ENCODE results near the gene KRT16.
A peak's percentile ranks its signal among the peaks of the same experiment; 100 is the strongest.
"Not testable (repeated sequence)": the region's sequence is repeated elsewhere in the genome, so short reads cannot be mapped to it uniquely, and the experiment has no call there.

Gene KRT16

GRCh38 chr17:41647940-41648410 lies 35.4 kb upstream of the KRT16 start:
- peak; percentile 84 to 94 for DNase-seq (ENCODE audit: low read depth in 2 of 2)

- no peak for DNase-seq (ENCODE audit: low read depth in 2 of 2)
Observed at GRCh38 chr17:41647038-41647813, 34.7 kb upstream of the KRT16 start.

DNA sequence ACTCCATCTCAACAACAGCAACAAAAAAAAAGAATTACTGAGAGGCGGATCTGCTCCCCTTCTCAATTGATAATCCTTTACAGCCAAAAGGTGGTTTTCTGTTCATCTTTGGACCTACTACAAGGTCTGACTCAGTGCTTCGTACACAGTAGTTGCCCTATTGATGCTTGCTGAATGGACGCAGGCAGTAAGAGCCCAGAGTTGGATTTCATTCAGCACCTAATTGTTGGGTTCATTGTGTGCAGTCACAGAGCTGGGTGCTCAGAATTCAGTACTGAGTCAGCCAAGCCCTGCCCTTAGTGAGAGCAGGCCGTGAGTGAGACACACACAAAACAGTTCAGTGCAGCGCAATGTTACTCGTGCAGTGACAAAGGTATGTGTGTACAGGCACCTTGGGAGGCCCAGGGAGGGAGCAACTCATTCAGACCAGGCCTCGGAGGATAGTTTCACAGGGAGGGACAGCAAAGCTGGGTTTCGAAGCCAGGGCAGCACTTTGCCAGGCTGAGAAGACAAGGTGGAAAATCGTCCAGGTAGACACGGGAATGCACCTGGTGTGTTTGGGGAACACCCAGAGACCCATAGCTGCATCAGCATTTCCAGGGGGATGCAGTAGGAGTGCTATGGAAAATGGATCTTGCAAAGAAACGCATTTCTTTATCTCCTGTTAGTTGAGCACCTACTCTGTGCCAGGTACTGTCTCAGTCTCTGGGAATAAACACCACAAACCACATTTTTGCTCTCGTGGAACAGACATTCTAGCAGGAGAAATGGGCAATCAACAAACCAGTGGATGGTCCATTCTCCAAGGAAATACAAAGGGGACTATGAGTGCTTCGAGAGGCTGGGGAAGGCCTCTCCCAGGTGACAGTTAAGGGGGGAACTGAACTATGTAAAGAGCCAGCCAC lies 29.9 kb upstream of the KRT16 start:
- DNase-seq (ENCODE audit: low read depth in 2 of 2): no peak

GRCh38 chr17:41640596-41640995 lies 28.0 kb upstream of the KRT16 start:
- DNase-seq (ENCODE audit: low read depth in 2 of 2): not testable (repeated sequence)

GRCh38 chr17:41639492-41640473 lies 27.2 kb upstream of the KRT16 start:
- no peak for DNase-seq (ENCODE audit: low read depth in 2 of 2)

GRCh38 chr17:41638941-41639340 lies 26.4 kb upstream of the KRT16 start:
- no peak for DNase-seq (ENCODE audit: low read depth in 2 of 2)

DNA sequence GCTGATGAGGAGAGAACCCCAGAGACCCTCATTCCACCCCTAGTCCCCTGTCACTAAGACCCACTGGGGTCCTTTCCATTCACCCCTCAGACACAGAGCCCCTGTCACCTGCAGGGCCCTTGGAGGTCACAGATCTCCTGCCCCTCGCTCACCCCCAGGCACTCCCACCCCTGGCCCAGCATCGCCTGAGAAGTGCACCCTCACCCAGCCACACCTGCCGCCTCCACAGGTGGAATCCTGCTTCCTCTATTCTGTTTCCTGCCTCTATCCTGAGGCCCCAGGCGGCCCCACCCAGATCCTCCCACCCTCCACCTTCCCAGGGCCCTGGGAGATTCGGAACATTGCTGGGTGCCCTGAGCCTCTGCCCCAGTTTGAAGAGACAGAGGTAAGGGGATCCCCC lies 25.6 kb upstream of the KRT16 start:
- no peak for DNase-seq (ENCODE audit: low read depth in 2 of 2)

GRCh38 chr17:41636652-41637051 lies 24.1 kb upstream of the KRT16 start:
- no peak for DNase-seq (ENCODE audit: low read depth in 2 of 2)

- no peak for DNase-seq (ENCODE audit: low read depth in 2 of 2)
Observed at GRCh38 chr17:41635121-41636097, 22.8 kb upstream of the KRT16 start.

DNA sequence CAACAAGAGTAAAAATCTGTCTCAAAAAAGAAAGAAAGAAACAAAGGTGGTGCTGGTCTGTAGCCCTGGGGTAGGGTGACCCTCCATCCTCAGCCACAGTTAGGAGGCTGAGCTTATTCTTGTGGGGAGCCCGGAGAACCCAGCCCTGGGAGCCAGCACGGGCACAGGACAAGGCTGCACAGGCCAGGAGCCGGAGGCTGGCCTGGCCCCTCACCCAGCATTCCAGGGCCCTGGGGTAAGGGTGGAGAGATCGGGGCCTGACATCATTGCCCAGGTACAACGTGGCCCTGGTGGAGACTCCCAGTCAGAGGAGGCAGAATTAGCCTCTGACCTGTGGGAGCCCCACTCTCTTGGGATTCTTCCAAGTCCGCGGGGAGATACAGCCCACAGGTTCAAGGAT lies 22.1 kb upstream of the KRT16 start:
- no peak for DNase-seq (ENCODE audit: low read depth in 2 of 2)

GRCh38 chr17:41633556-41634199 lies 21.1 kb upstream of the KRT16 start:
- DNase-seq (ENCODE audit: low read depth in 2 of 2): no peak

GRCh38 chr17:41632482-41633105 lies 20.0 kb upstream of the KRT16 start:
- no peak for DNase-seq (ENCODE audit: low read depth in 2 of 2)

DNA sequence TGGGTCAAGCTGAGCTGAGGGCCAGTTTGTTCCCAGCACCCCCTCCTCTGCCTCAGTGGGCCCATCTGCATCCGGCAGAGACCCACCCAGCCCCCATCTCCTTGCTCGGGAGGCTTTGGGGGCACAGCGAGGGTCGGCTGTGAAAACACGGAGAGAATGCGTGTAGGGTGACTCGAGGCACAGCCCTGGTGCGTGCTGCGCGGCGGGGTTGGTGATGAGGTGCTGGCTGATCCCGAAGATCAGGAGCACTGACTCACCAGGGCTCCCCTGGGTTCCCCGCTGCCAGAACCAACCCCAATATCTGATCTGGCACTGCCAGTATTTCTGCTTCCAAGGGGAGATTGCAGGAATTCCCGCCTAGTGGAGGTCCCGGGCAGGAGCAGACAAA lies 19.3 kb upstream of the KRT16 start:
- no peak for DNase-seq (ENCODE audit: low read depth in 2 of 2)

DNA sequence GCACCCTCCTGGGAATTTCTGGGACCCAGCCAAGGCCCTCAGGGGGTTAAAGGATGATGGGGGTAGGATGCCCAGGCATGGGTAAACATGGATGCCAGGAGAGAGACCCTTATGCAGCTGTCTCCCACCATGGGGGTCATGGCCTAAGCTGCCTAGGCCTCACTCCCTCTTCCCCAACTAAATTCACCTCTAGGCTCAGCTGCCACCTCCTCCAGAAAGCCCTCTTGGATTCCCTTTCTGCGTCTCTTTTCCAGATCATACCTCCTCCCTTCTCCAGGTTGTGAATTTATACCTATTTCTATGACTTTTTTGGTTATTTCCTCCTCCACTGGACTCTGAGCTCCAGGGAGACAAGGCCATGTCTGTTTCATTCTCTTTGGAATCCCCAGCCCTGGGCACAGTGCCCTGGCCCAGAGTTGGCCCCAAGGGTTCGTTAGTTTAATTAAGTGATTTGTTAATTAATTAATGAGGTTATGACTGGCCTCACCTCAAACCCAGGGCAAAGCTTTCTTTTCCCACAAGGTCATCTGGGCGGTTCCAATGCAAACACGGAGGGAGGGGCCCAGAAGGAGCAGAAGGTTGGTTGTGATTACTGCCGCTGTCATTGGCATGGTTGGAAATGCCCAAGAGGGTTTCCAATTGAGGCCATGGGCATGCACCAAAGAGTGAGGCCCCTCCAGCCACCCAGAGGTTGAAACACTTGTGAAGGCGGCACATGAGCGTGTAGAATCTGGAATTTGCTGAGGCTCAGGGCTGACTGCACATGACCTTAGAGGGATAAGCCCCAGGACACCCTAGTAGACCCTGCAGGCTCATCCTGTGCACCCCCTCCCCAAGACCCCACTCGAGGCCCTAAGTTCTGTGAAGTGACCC lies 18.7 kb upstream of the KRT16 start:
- DNase-seq (ENCODE audit: low read depth in 2 of 2): no peak

GRCh38 chr17:41629826-41630670 lies 17.5 kb upstream of the KRT16 start:
- DNase-seq (ENCODE audit: low read depth in 2 of 2): no peak

DNA sequence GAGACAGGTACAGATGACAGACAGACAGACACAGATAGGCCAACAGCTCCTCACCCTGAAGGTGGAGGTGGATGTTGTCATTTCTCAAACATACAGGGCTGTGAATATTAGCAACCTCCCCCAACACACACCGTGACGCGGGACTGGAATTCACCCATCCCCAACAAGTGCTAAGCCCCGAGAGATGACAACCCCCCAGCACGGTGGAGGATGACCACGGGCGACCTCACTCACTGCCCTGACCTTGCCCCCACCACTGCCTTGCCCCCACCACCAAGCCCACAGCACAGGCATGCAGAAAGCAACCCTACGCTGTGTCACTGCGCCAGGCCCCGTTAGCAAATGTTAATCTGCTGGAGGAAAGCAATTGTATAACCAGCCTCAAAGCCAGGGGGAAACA lies 16.7 kb upstream of the KRT16 start:
- no peak for DNase-seq (ENCODE audit: low read depth in 2 of 2)

- DNase-seq (ENCODE audit: low read depth in 2 of 2): not testable (repeated sequence)
Observed at GRCh38 chr17:41628621-41629255, 16.2 kb upstream of the KRT16 start.

Measured in stimulated activated CD4-positive, alpha-beta T cell treated with anti-CD3 and anti-CD28 coated beads, Interleukin-4, amount 100 ng/mL, for 48 hours (primary cell).